HAP-1 (cell line): ENCODE measurements around the gene ARMH2.
A peak's percentile ranks its signal among the peaks of the same experiment; 100 is the strongest.

Experiments used
- DNase-seq, 2 experiments: peaks; one replicate each; pipeline ENCODE4 v3.0.0-alpha.2; 2016 to 2020; ENCODE audit warnings: low spot score in 2 of 2
- H3K27me3 ChIP-seq: fragments of 250-450 bp; sonication (Bioruptor Pico); 2 replicates; pipeline ENCODE4 v1.5.1; 2020; ENCODE audit warnings: low read depth, mild to moderate bottlenecking, moderate library complexity
- H3K36me3 ChIP-seq: fragments of 250-450 bp; sonication (Bioruptor Pico); replicated peaks from 2 replicates; pipeline ENCODE4 v1.5.1; 2020; ENCODE audit warnings: mild to moderate bottlenecking
- H3K4me1 ChIP-seq: fragments of 250-450 bp; sonication (Bioruptor Pico); 2 replicates; pipeline ENCODE4 v1.5.1; 2020; ENCODE audit warnings: mild to moderate bottlenecking
- H3K4me3 ChIP-seq: fragments of 250-450 bp; sonication (Bioruptor Pico); 2 replicates; pipeline ENCODE4 v1.5.1; 2020; ENCODE audit warnings: mild to moderate bottlenecking, moderate library complexity
- H3K9me3 ChIP-seq: fragments of 250-450 bp; sonication (Bioruptor Pico); 2 replicates; pipeline ENCODE4 v1.5.1; 2020; ENCODE audit warnings: mild to moderate bottlenecking, moderate library complexity
- in situ Hi-C: fragments of 300-500 bp; cut with MboI; formaldehyde crosslinking; loops from 3 replicates; pipeline ENCODE4 v1.14.3; 2020; ENCODE audit warnings: low sequenced_read_pairs, inconsistent platforms, mixed read lengths

Gene ARMH2

GRCh38 chr6:24797596-24798216 lies 1.0 kb downstream of the ARMH2 start:
- no peaks in the 10 kb centered on the region for H3K27me3 ChIP-seq
- in situ Hi-C loops, result no loop called here
- no peak overlapping the region for H3K4me3 ChIP-seq
- no peaks in the 10 kb centered on the region for H3K36me3 ChIP-seq
- H3K9me3 ChIP-seq, result no peaks in the 10 kb centered on the region; the same call in 1 of the 2 replicates
- no peaks in the 10 kb centered on the region for H3K4me1 ChIP-seq
- DNase-seq, result no peak

- H3K27me3 ChIP-seq, result no peaks in the 10 kb centered on the region
- H3K4me1 ChIP-seq, result no peaks in the 10 kb centered on the region
- in situ Hi-C loops, result no loop called here
- no peak for DNase-seq
- no peaks in the 10 kb centered on the region; the same call in 1 of the 2 replicates for H3K9me3 ChIP-seq
- no peak overlapping the region for H3K4me3 ChIP-seq
- H3K36me3 ChIP-seq, result no peaks in the 10 kb centered on the region
Observed at GRCh38 chr6:24796616-24797290, 2.0 kb downstream of the ARMH2 start.

GRCh38 chr6:24795106-24795505 lies 3.6 kb downstream of the ARMH2 start:
- Histone ChIP-seq H3K4me3 (no peak overlapping the region), H3K27me3 (no peaks in the 10 kb centered on the region), H3K9me3 (no peaks in the 10 kb centered on the region; the same call in 1 of the 2 replicates), H3K4me1 (no peaks in the 10 kb centered on the region), H3K36me3 (peaks cover 5% of the 10 kb centered on the region; the same call in 1 of the 2 replicates)
- no peak for DNase-seq
- in situ Hi-C loops, result no loop called here

GRCh38 chr6:24788031-24788665 lies 10.6 kb downstream of the ARMH2 start:
- Histone ChIP-seq H3K9me3 (no peaks in the 10 kb centered on the region), H3K36me3 (peaks cover 60% of the 10 kb centered on the region), H3K4me3 (no peak overlapping the region), H3K4me1 (no peaks in the 10 kb centered on the region), H3K27me3 (no peaks in the 10 kb centered on the region)
- DNase-seq, result no peak
- in situ Hi-C loops, result no loop called here

GRCh38 chr6:24780206-24780605 lies 18.5 kb downstream of the ARMH2 start:
- peaks cover 12% of the 10 kb centered on the region for H3K4me1 ChIP-seq
- H3K27me3 ChIP-seq, result no peaks in the 10 kb centered on the region
- peaks cover 61% of the 10 kb centered on the region for H3K36me3 ChIP-seq
- no peak overlapping the region for H3K4me3 ChIP-seq
- DNase-seq, result no peak
- in situ Hi-C loops, result no loop called here
- H3K9me3 ChIP-seq, result no peaks in the 10 kb centered on the region

- Histone ChIP-seq H3K4me3 (no peak overlapping the region), H3K36me3 (peaks cover 54% of the 10 kb centered on the region), H3K9me3 (no peaks in the 10 kb centered on the region), H3K27me3 (no peaks in the 10 kb centered on the region), H3K4me1 (peaks cover 13% of the 10 kb centered on the region)
- in situ Hi-C loops, result no loop called here
- DNase-seq, result no peak
Observed at GRCh38 chr6:24779416-24780016, 19.2 kb downstream of the ARMH2 start.

- Histone ChIP-seq H3K4me1 (peaks cover 17% of the 10 kb centered on the region), H3K27me3 (no peaks in the 10 kb centered on the region), H3K36me3 (peaks cover 48% of the 10 kb centered on the region), H3K4me3 (no peak overlapping the region), H3K9me3 (no peaks in the 10 kb centered on the region)
- no peak for DNase-seq
- in situ Hi-C loops, result no loop called here
Observed at GRCh38 chr6:24778878-24779277, 19.8 kb downstream of the ARMH2 start.

- Histone ChIP-seq H3K4me3 (peak overlapping the region; percentile 91; the same call in 1 of the 2 replicates), H3K27me3 (no peaks in the 10 kb centered on the region), H3K36me3 (peaks cover 42% of the 10 kb centered on the region), H3K4me1 (peaks cover 18% of the 10 kb centered on the region), H3K9me3 (no peaks in the 10 kb centered on the region)
- peak in 1 of 2 experiments; percentile 17 for DNase-seq
- in situ Hi-C loops, result no loop called here
Observed at GRCh38 chr6:24778121-24778520, 20.6 kb downstream of the ARMH2 start.

GRCh38 chr6:24777227-24777626 lies 21.5 kb downstream of the ARMH2 start:
- H3K36me3 ChIP-seq, result peaks cover 34% of the 10 kb centered on the region
- peaks cover 18% of the 10 kb centered on the region for H3K4me1 ChIP-seq
- no peaks in the 10 kb centered on the region for H3K9me3 ChIP-seq
- H3K4me3 ChIP-seq, result peak overlapping the region; percentile 91
- no peak for DNase-seq
- in situ Hi-C loops, result no loop called here
- no peaks in the 10 kb centered on the region for H3K27me3 ChIP-seq

GRCh38 chr6:24775520-24776058 lies 23.1 kb downstream of the ARMH2 start:
- in situ Hi-C loops, result no loop called here
- H3K36me3 ChIP-seq, result peaks cover 21% of the 10 kb centered on the region
- no peak for DNase-seq
- peaks cover 18% of the 10 kb centered on the region for H3K4me1 ChIP-seq
- H3K9me3 ChIP-seq, result no peaks in the 10 kb centered on the region
- no peaks in the 10 kb centered on the region for H3K27me3 ChIP-seq
- peak overlapping the region; percentile 91 for H3K4me3 ChIP-seq

GRCh38 chr6:24774696-24775519 lies 23.8 kb downstream of the ARMH2 start, which contains the start of gene GMNN:
GMNN (plus strand) TSS chr6:24774937; CDS start chr6:24777247, 2,310 bp downstream.
- in situ Hi-C loops, result no loop called here
- H3K4me3 ChIP-seq, result peak within 1 kb of the TSS; percentile 91
- peaks cover 14% of the 10 kb centered on the region for H3K36me3 ChIP-seq
- peaks cover 18% of the 10 kb centered on the region for H3K4me1 ChIP-seq
- DNase-seq, result peak; percentile 94 to 99
- H3K9me3 ChIP-seq, result no peaks in the 10 kb centered on the region
- H3K27me3 ChIP-seq, result no peaks in the 10 kb centered on the region

- no peaks in the 10 kb centered on the region for H3K36me3 ChIP-seq
- no peaks in the 10 kb centered on the region for H3K9me3 ChIP-seq
- no peaks in the 10 kb centered on the region for H3K4me1 ChIP-seq
- H3K4me3 ChIP-seq, result no peak overlapping the region
- H3K27me3 ChIP-seq, result no peaks in the 10 kb centered on the region
- no peak for DNase-seq
- in situ Hi-C loops, result no loop called here
Observed at GRCh38 chr6:24768361-24768760, 30.4 kb downstream of the ARMH2 start.
